ENCODE measurements around the gene RASA4. TPM values are rescaled to one million over a fixed set of nuclear protein-coding genes. Genes with fewer than 3 reads are reported as not detected.
A peak's percentile ranks its signal among the peaks of the same experiment; 100 is the strongest.
"Not testable (repeated sequence)": the region's sequence is repeated elsewhere in the genome, so short reads cannot be mapped to it uniquely, and the experiment has no call there.

The RASA4 gene
- total RNA-seq (2012; rRNA removed) (3.3 and 3.8 TPM in 2 replicates), polyA plus RNA-seq (2012; rRNA removed) (18.6 and 21.4 TPM in 2 replicates), Bru-seq, nascent RNA (percentile 38 among the genes with signal in this experiment), BruChase-seq, experiment 1, labeled RNA remaining after a 6-hour chase (percentile 69 among the genes with signal in this experiment), BruChase-seq, experiment 2, labeled RNA remaining after a 2-hour chase (percentile 61 among the genes with signal in this experiment)
- 10.2 and 16.0 TPM in 2 replicates for polyA plus RNA-seq (2012; cell fraction: cytosol; rRNA removed)
- 64.1 and 134 TPM in 2 replicates for polyA plus RNA-seq (2012; cell fraction: nucleus; rRNA removed; ENCODE audit: low replicate concordance)
- long read RNA-seq, partial matches to known transcripts, result 1 of 7 reads
- long read RNA-seq, other reads (novel, unspliced or antisense), result 4 of 7 reads

- no CpG with 5 or more reads among the region's 62 CpGs for WGBS, 2 experiments (ENCODE audit: extremely low coverage in 2 of 2, insufficient read length in 1 of 2)
Measured at GRCh38 chr7:102616507-102617125, at the start of gene RASA4. TSS of gene RASA4 (minus strand) at chr7:102616756. CDS start at chr7:102616689, 67 bp downstream.

GRCh38 chr7:102664765-102665164, 48.2 kb upstream of the RASA4 start:
- no CpG with 5 or more reads among the region's 11 CpGs for WGBS, 2 experiments (ENCODE audit: extremely low coverage in 2 of 2, insufficient read length in 1 of 2)
- ATAC-seq (ENCODE audit: low read depth); H4K5ac ChIP-seq (ENCODE audit: low read depth, low read length); H3K9me3 ChIP-seq (ENCODE audit: control insufficient read depth, insufficient read depth, low read length); H3K4me2 ChIP-seq (ENCODE audit: low read depth, low read length); H2BK5ac ChIP-seq (ENCODE audit: low read depth, low read length, poor library complexity, severe bottlenecking); H3K4me3 ChIP-seq (ENCODE audit: insufficient read depth, low read depth, low read length); H2BK20ac ChIP-seq (ENCODE audit: low read depth, low read length); H4K91ac ChIP-seq (ENCODE audit: insufficient read depth, low read depth, low read length); in situ Hi-C loops (cut with MboI; ENCODE audit: low sequenced_read_pairs); H4K20me1 ChIP-seq (ENCODE audit: insufficient read depth, low read length); H3K23ac ChIP-seq (ENCODE audit: low read depth, low read length); H3K79me1 ChIP-seq (ENCODE audit: low read depth in 1 of 2, low read length in 2 of 2); H3K18ac ChIP-seq (ENCODE audit: low read depth, low read length); H2AFZ ChIP-seq (replicated peaks; ENCODE audit: low read length, poor library complexity); H2BK15ac ChIP-seq (ENCODE audit: low read depth, low read length); H3K9ac ChIP-seq (ENCODE audit: low read depth, low read length); H2BK120ac ChIP-seq (ENCODE audit: low read depth, low read length); POLR2A ChIA-PET (ENCODE audit: unreplicated experiment); H3K56ac ChIP-seq (ENCODE audit: extremely low read depth, insufficient read depth, low read length); H3K4ac ChIP-seq (ENCODE audit: low read depth, low read length); BruUV-seq (replicated peaks); H3K27ac ChIP-seq (ENCODE audit: insufficient read depth, low read length); H3K14ac ChIP-seq (replicated peaks; ENCODE audit: low read depth, low read length); DNase-seq; H3K9me1 ChIP-seq (ENCODE audit: insufficient read depth, low read length); H3K4me1 ChIP-seq (ENCODE audit: control insufficient read depth, insufficient read depth, low read length); H4K8ac ChIP-seq (ENCODE audit: low read depth in 2 of 2, low read length in 2 of 2); dilution Hi-C loops (cut with HindIII; ENCODE audit: low sequenced_read_pairs, unreplicated experiment); H3K36me3 ChIP-seq (ENCODE audit: control insufficient read depth, insufficient read depth, low read length); CTCF ChIA-PET; H2AK9ac ChIP-seq (replicated peaks; ENCODE audit: low read depth, low read length, poor library complexity); H3K27me3 ChIP-seq (ENCODE audit: control insufficient read depth, insufficient read depth, low read length); intact Hi-C loops (cut with micrococcal nuclease); H2AK5ac ChIP-seq (ENCODE audit: low read depth, low read length): not testable (repeated sequence)

More at GRCh38 chr7:102616507-102617125, at the start of gene RASA4:
- H3K36me3 ChIP-seq (ENCODE audit: control insufficient read depth, insufficient read depth, low read length); CTCF ChIA-PET; H2BK15ac ChIP-seq (ENCODE audit: low read depth, low read length); H2BK5ac ChIP-seq (ENCODE audit: low read depth, low read length, poor library complexity, severe bottlenecking); H2AK5ac ChIP-seq (ENCODE audit: low read depth, low read length); H3K9me1 ChIP-seq (ENCODE audit: insufficient read depth, low read length); H4K8ac ChIP-seq (ENCODE audit: low read depth in 2 of 2, low read length in 2 of 2); H2AK9ac ChIP-seq (replicated peaks; ENCODE audit: low read depth, low read length, poor library complexity); H2BK20ac ChIP-seq (ENCODE audit: low read depth, low read length); POLR2A ChIA-PET (ENCODE audit: unreplicated experiment); intact Hi-C loops (cut with micrococcal nuclease); H3K4ac ChIP-seq (ENCODE audit: low read depth, low read length); H3K18ac ChIP-seq (ENCODE audit: low read depth, low read length); H4K91ac ChIP-seq (ENCODE audit: insufficient read depth, low read depth, low read length); H3K56ac ChIP-seq (ENCODE audit: extremely low read depth, insufficient read depth, low read length); H2BK120ac ChIP-seq (ENCODE audit: low read depth, low read length); H4K5ac ChIP-seq (ENCODE audit: low read depth, low read length); H3K27ac ChIP-seq (ENCODE audit: insufficient read depth, low read length); H3K27me3 ChIP-seq (ENCODE audit: control insufficient read depth, insufficient read depth, low read length); H3K4me1 ChIP-seq (ENCODE audit: control insufficient read depth, insufficient read depth, low read length); DNase-seq; BruUV-seq (replicated peaks); H3K14ac ChIP-seq (replicated peaks; ENCODE audit: low read depth, low read length); H3K23ac ChIP-seq (ENCODE audit: low read depth, low read length); dilution Hi-C loops (cut with HindIII; ENCODE audit: low sequenced_read_pairs, unreplicated experiment); H3K9me3 ChIP-seq (ENCODE audit: control insufficient read depth, insufficient read depth, low read length); in situ Hi-C loops (cut with MboI; ENCODE audit: low sequenced_read_pairs); H3K79me1 ChIP-seq (ENCODE audit: low read depth in 1 of 2, low read length in 2 of 2); H4K20me1 ChIP-seq (ENCODE audit: insufficient read depth, low read length); H2AFZ ChIP-seq (replicated peaks; ENCODE audit: low read length, poor library complexity): not testable (repeated sequence)
- Histone ChIP-seq H3K4me2 (ENCODE audit: low read depth, low read length) (peak within 1 kb of the TSS; percentile 50; the same call in 1 of the 2 replicates), H3K4me3 (ENCODE audit: insufficient read depth, low read depth, low read length) (peak within 1 kb of the TSS; percentile 53; the same call in 1 of the 2 replicates), H3K9ac (ENCODE audit: low read depth, low read length) (peak within 1 kb of the TSS; percentile 70; the same call in 1 of the 2 replicates)
- peak; percentile 99 for ATAC-seq (ENCODE audit: low read depth)
